Hepatocyte (in vitro differentiated cells): ENCODE data around the gene MTA3. TPM values are rescaled to one million over a fixed set of nuclear protein-coding genes. Genes with fewer than 3 reads are reported as not detected.
A peak's percentile ranks its signal among the peaks of the same experiment; 100 is the strongest.

Experiments used
- DNase-seq: peaks from one replicate; pipeline ENCODE4 v3.0.0-alpha.2; 2016; ENCODE audit warnings: low spot score
- H2AFZ ChIP-seq: fragments of 200-600 bp; sonication (generic); 2 replicates; pipeline ENCODE4 v1.6.0; 2016; ENCODE audit warnings: antibody characterized with exemption, mild to moderate bottlenecking
- H3K27ac ChIP-seq: fragments of 200-600 bp; sonication (generic); 2 replicates; pipeline ENCODE4 v1.5.1; 2016; ENCODE audit warnings: mild to moderate bottlenecking
- H3K27me3 ChIP-seq: fragments of 200-600 bp; sonication (generic); 2 replicates; pipeline ENCODE4 v1.6.1; 2016
- H3K36me3 ChIP-seq: fragments of 200-600 bp; sonication (generic); replicated peaks from 2 replicates; pipeline ENCODE4 v1.5.1; 2016; ENCODE audit warnings: low read depth; ENCODE audit not compliant: insufficient read depth
- H3K4me1 ChIP-seq: fragments of 200-600 bp; sonication (generic); 2 replicates; pipeline ENCODE4 v1.5.1; 2016; ENCODE audit warnings: mild to moderate bottlenecking, moderate library complexity; ENCODE audit not compliant: insufficient read depth
- H3K4me2 ChIP-seq: fragments of 200-600 bp; sonication (generic); 2 replicates; pipeline ENCODE4 v1.6.0; 2016
- H3K4me3 ChIP-seq: fragments of 200-600 bp; sonication (generic); 2 replicates; pipeline ENCODE4 v1.5.1; 2016; ENCODE audit warnings: mild to moderate bottlenecking
- H3K79me2 ChIP-seq: fragments of 200-600 bp; sonication (generic); 2 replicates; pipeline ENCODE4 v1.6.0; 2017; ENCODE audit warnings: mild to moderate bottlenecking
- H3K9me2 ChIP-seq: fragments of 200-600 bp; sonication (generic); replicated peaks from 2 replicates; pipeline ENCODE4 v1.6.0; 2017; ENCODE audit warnings: mild to moderate bottlenecking; ENCODE audit not compliant: insufficient read depth
- H3K9me3 ChIP-seq: fragments of 200-600 bp; sonication (generic); 2 replicates; pipeline ENCODE4 v1.5.1; 2016; ENCODE audit warnings: low read depth, mild to moderate bottlenecking
- H4K20me1 ChIP-seq: fragments of 200-600 bp; sonication (generic); 2 replicates; pipeline ENCODE4 v1.6.0; 2016; ENCODE audit warnings: mild to moderate bottlenecking; ENCODE audit not compliant: insufficient read depth, poor library complexity, severe bottlenecking
- CTCF ChIP-seq: fragments of 200-600 bp; sonication (generic); IDR thresholded peaks from 2 replicates; pipeline ENCODE4 v1.5.1; 2016; ENCODE audit warnings: antibody characterized with exemption, mild to moderate bottlenecking; ENCODE audit not compliant: poor library complexity
- EZH2 ChIP-seq: fragments of 200-600 bp; sonication (generic); IDR thresholded peaks from 2 replicates; pipeline ENCODE4 v1.6.1; 2016; ENCODE audit warnings: antibody characterized with exemption, mild to moderate bottlenecking, borderline replicate concordance
- EZH2phosphoT487 ChIP-seq: fragments of 200-600 bp; sonication (generic); IDR thresholded peaks from one replicate; pipeline ENCODE4 v1.6.1; 2018; ENCODE audit warnings: antibody characterized with exemption, mild to moderate bottlenecking, low read depth, moderate library complexity; ENCODE audit not compliant: unreplicated experiment, severe bottlenecking
- WGBS: methylation state at CpG from one replicate; pipeline ENCODE4 v1.1.6; 2016; ENCODE audit warnings: low lambda C conversion rate; ENCODE audit errors: missing lambda C conversion rate; 5-methylcytosine and 5-hydroxymethylcytosine counted together
- polyA plus RNA-seq: library from polyadenylated mRNA; unstranded; fragments of >200 nt; fragmentation: Nextera tagmentation; extraction: Ambion mirVana; gene quantifications from 2 replicates; pipeline ENCODE4 v1.2.1, GENCODE V29; 2016
- total RNA-seq: library from RNA; depleted of rRNA; stranded (reverse); fragments of >200 nt; gene quantifications from 2 replicates; pipeline ENCODE4 v1.2.3, GENCODE V29; 2014

Gene MTA3
- total and polyA plus RNA-seq, 2 experiments from 2014 or later = 34.6 to 44.3 TPM

- TF ChIP-seq EZH2 (no peak), EZH2phosphoT487 (no peak), CTCF (no peak)
- no peaks in the 10 kb centered on the region for H3K9me2 ChIP-seq
- WGBS = 72% methylated on average over 4 of the region's 4 CpGs
Observed at GRCh38 chr2:42713920-42714319, 145.5 kb downstream of the MTA3 start.

GRCh38 chr2:42714686-42715085 lies 146.3 kb downstream of the MTA3 start:
- Histone ChIP-seq H3K9me2 (no peaks in the 10 kb centered on the region), H2AFZ (no peak overlapping the region), H3K27ac (no peak overlapping the region), H4K20me1 (no peaks in the 10 kb centered on the region), H3K4me3 (no peak overlapping the region), H3K9me3 (no peaks in the 10 kb centered on the region), H3K79me2 (no peaks in the 10 kb centered on the region), H3K4me1 (no peaks in the 10 kb centered on the region), H3K4me2 (no peak overlapping the region), H3K36me3 (no peaks in the 10 kb centered on the region), H3K27me3 (no peaks in the 10 kb centered on the region)
- 91% methylated on average over 7 of the region's 7 CpGs for WGBS
- no peak for TF ChIP-seq EZH2
- TF ChIP-seq EZH2phosphoT487 = no peak
- no peak for TF ChIP-seq CTCF
- no peak for DNase-seq

More at GRCh38 chr2:42713920-42714319, 145.5 kb downstream of the MTA3 start:
- Histone ChIP-seq H3K4me2 (no peak overlapping the region), H2AFZ (no peak overlapping the region), H3K79me2 (no peaks in the 10 kb centered on the region), H3K36me3 (no peaks in the 10 kb centered on the region), H3K4me1 (no peaks in the 10 kb centered on the region), H3K27ac (no peak overlapping the region), H4K20me1 (no peaks in the 10 kb centered on the region), H3K27me3 (no peaks in the 10 kb centered on the region), H3K9me3 (no peaks in the 10 kb centered on the region), H3K4me3 (no peak overlapping the region)
- no peak for DNase-seq

GRCh38 chr2:42721898-42722297 lies 153.5 kb downstream of the MTA3 start:
- WGBS = 80% methylated on average over 2 of the region's 2 CpGs
- Histone ChIP-seq H4K20me1 (no peaks in the 10 kb centered on the region), H3K36me3 (no peaks in the 10 kb centered on the region), H3K27me3 (no peaks in the 10 kb centered on the region), H3K9me3 (no peaks in the 10 kb centered on the region), H3K4me3 (no peak overlapping the region), H3K4me1 (peaks cover 16% of the 10 kb centered on the region), H3K27ac (peak overlapping the region; percentile 77), H3K79me2 (no peaks in the 10 kb centered on the region), H3K4me2 (peak overlapping the region; percentile 61), H2AFZ (no peak overlapping the region), H3K9me2 (no peaks in the 10 kb centered on the region)
- TF ChIP-seq EZH2phosphoT487 = no peak
- TF ChIP-seq CTCF = no peak
- no peak for TF ChIP-seq EZH2
- DNase-seq = no peak
